HPDE6-E6E7 (cell line): ENCODE data around the gene ZKSCAN1.

Experiments used
- DNase-seq: peaks from one replicate; pipeline ENCODE4 v3.0.0; 2011; ENCODE audit warnings: missing footprints; ENCODE audit errors: extremely low spot score

The ZKSCAN1 gene

DNA sequence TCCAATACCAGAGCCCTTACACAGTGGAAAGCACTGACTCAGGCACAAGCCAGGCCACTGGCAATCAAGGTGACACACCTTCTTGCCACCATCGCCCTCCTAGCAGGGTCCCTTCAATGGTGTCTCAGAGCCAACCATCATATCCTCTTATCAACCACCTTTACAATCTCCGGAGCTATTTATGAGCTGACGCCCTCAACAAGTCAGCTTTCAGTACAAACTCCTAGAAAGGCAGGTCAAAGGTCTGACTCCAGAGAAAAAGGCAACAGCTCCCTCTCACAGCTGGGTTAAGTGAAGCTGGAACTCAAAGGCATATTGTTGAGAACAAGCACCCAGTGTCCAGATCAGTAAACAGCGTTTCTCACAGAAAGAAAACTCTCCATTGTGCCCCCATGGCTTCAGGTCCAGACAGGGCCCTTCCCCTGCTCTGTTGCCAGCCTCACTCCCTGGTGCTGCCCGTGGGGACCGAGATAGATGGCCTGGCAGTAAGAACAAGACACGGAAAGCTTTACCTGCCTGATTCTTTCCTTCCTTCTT, 63.7 kb downstream of the ZKSCAN1 start:
- DNase-seq, result no peak

DNA sequence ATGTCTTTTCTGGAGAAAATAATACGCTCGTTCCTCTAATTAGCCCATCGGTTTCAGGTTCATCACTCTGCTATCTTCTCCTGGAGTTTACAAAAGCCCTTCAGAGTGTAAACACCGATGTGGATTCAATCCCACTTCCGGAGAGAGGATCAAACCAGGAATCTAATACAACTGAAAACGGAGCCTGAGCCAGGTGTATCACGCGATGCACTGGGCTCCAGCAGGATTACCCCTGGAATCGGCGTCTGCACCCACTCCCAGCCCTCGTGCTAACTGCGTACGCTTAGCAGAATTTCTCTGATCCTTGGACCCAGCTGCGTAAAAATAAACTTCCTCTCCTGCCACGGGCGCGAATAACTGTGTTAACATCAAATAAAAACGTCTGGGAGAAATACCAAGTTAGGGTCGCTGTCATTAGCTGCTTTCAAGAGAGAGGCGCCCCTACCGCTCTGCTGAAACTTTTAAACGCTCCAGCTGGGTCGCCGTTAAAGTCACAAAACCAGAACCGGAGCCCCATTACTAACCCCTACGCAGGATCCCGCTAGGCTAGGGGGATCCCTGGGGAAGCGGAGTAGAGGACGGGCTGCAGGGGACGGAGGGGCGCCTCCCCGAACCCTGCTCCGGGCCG, 65.6 kb downstream of the ZKSCAN1 start:
- no peak for DNase-seq

DNA sequence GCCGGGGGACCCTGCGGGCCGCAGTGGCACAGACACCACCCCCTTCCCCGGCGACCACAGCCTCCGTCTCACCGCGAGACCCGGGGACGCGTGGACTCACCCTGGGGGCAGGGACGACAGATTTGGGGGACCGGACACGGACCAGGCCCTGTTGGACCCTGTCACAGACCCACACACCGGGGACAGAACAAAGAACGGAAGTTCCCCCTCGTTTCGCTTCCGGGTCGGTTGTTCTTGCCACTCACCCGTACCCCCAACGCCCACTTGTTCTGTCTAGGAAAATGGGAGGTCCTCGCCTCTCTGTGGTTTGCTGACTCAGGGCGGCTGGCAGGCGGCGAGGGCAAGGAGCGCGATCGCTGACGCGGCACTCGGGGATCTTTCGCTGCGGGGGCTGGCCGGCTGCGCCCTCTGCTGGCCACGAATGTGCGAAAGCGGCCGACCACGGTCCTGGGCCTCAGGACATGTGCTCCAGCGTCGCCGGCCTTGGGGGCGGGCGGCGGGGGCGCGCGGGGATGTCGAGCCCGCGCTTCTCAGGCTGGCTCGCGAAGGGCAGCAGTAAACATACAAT, 66.2 kb downstream of the ZKSCAN1 start, which contains the start of gene ZNF3:
ZNF3 (minus strand) TSS at position 189 of the 568 bp plus-strand sequence. CDS start 4,366 bp downstream, outside the sequence.
- peak; percentile 95 for DNase-seq

GRCh38 chr7:100082978-100083377, 67.6 kb downstream of the ZKSCAN1 start:
- no peak for DNase-seq

GRCh38 chr7:100085515-100085914, 70.1 kb downstream of the ZKSCAN1 start:
- no peak for DNase-seq

GRCh38 chr7:100087055-100087750, 71.8 kb downstream of the ZKSCAN1 start:
- DNase-seq, result no peak

- no peak for DNase-seq
Measured at GRCh38 chr7:100088095-100088620, 72.8 kb downstream of the ZKSCAN1 start.

DNA sequence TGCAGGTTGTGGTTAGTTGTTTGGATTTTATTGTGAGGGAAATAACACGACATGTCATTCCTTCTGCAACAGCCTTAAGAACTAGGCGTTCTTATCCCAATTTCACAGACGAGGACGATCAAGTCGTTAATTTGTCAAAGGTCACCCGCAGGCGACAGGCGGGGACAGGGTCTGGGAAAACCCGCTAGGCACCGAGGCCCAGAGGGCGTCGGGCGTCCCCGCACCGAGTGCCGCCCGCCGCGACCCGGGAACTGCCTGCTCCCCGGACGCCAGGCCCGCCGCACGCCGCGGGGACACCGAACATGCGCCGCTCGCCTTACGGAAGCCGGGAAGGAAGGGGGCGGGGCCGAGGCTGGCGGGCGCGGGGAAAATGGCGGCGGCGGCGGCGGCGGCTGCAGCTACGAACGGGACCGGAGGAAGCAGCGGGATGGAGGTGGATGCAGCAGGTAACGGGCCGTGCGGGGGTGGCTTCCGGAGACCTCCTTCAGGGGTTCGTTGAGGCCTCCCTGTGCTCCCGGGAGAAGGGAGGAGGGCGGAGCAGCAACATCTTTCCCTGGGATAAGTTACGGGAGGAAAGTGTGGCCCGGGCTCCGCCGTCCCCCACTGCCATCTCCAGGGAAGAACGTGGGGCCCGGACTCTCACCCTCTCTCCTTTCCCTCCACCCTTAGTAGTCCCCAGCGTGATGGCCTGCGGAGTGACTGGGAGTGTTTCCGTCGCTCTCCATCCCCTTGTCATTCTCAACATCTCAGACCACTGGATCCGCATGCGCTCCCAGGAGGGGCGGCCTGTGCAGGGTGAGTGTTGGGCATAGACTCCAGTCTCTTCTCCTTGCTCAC, 73.4 kb downstream of the ZKSCAN1 start, which contains the start of gene COPS6:
COPS6 (plus strand) TSS at position 349 of the 837 bp plus-strand sequence; CDS start at position 371, 22 bp downstream.
- DNase-seq, result no peak

GRCh38 chr7:100089458-100090196, 74.2 kb downstream of the ZKSCAN1 start:
- no peak for DNase-seq

DNA sequence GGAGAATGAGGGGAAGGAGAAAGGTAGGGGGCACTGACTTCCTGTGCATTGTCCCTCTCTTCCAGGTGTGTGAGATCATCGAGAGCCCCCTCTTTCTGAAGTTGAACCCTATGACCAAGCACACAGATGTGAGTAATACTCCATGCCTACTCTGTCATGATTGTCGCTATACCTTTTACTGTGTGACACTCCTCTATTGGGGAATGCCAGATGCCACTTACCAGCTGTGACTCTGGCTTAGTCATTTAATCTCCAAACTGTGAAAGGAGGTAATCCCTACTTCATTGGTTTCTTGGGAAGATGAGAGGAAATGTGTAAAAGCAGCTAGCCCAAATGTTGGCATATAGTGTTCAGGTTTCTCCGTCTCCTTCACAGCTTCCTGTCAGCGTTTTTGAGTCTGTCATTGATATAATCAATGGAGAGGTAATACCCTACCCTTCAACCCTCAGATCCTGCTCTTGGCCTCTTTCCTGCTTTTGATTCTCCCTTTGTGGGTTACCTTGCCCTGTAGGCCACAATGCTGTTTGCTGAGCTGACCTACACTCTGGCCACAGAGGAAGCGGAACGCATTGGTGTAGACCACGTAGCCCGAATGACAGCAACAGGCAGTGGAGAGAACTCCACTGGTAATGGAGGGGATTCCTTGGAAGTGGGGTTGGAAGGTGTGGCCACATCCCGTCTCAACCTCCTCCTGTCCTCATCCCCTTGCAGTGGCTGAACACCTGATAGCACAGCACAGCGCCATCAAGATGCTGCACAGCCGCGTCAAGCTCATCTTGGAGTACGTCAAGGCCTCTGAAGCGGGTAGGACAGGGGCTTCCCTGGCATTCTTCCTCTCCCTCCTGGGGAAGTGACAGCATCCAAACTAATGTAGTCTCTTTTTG, 75.4 kb downstream of the ZKSCAN1 start:
- DNase-seq, result no peak
